Stimulated activated CD4-positive, alpha-beta T cell treated with anti-CD3 and anti-CD28 coated beads, Interleukin-4, amount 100 ng/mL, for 24 hours (primary cell): ENCODE data around the gene CXorf58.
"Not testable (repeated sequence)": the region's sequence is repeated elsewhere in the genome, so short reads cannot be mapped to it uniquely, and the experiment has no call there.

Experiments
- DNase-seq: peaks from one replicate; pipeline ENCODE4 v3.0.0-alpha.2; 2020

Gene CXorf58

GRCh38 chrX:23907498-23908218 is at the start of gene CXorf58, which contains the start of gene APOO:
CXorf58 (plus strand) TSS chrX:23908006; CDS start chrX:23910303, 2,297 bp downstream.
APOO (minus strand) TSS chrX:23907938; CDS start chrX:23907702, 236 bp downstream.
- DNase-seq = peak; percentile 88

GRCh38 chrX:23859238-23859637 is 48.6 kb upstream of the CXorf58 start:
- DNase-seq = not testable (repeated sequence)

GRCh38 chrX:23861215-23861896 is 46.5 kb upstream of the CXorf58 start:
- no peak for DNase-seq

- not testable (repeated sequence) for DNase-seq
Measured at GRCh38 chrX:23861952-23862351, 45.9 kb upstream of the CXorf58 start.

GRCh38 chrX:23864742-23865326 is 43.0 kb upstream of the CXorf58 start:
- DNase-seq = no peak

- DNase-seq = no peak
Measured at GRCh38 chrX:23870041-23870440, 37.8 kb upstream of the CXorf58 start.

- DNase-seq = no peak
Measured at GRCh38 chrX:23871905-23872546, 35.8 kb upstream of the CXorf58 start.

GRCh38 chrX:23879380-23880090 is 28.3 kb upstream of the CXorf58 start:
- no peak for DNase-seq

- peak; percentile 13 for DNase-seq
Measured at GRCh38 chrX:23883737-23884354, 24.0 kb upstream of the CXorf58 start.

- no peak for DNase-seq
Measured at GRCh38 chrX:23884427-23885024, 23.3 kb upstream of the CXorf58 start.

- no peak for DNase-seq
Measured at GRCh38 chrX:23885803-23886202, 22.0 kb upstream of the CXorf58 start.

- DNase-seq = no peak
Measured at GRCh38 chrX:23887451-23887850, 20.4 kb upstream of the CXorf58 start.

- no peak for DNase-seq
Measured at GRCh38 chrX:23887918-23888317, 19.9 kb upstream of the CXorf58 start.

- no peak for DNase-seq
Measured at GRCh38 chrX:23888887-23889501, 18.8 kb upstream of the CXorf58 start.

GRCh38 chrX:23890933-23891332 is 16.9 kb upstream of the CXorf58 start:
- no peak for DNase-seq

- not testable (repeated sequence) for DNase-seq
Measured at GRCh38 chrX:23894993-23895392, 12.8 kb upstream of the CXorf58 start.

GRCh38 chrX:23896539-23896938 is 11.3 kb upstream of the CXorf58 start:
- DNase-seq = not testable (repeated sequence)

- no peak for DNase-seq
Measured at GRCh38 chrX:23896981-23897380, 10.8 kb upstream of the CXorf58 start.

GRCh38 chrX:23898412-23898959 is 9.3 kb upstream of the CXorf58 start:
- DNase-seq = no peak

GRCh38 chrX:23900220-23900797 is 7.5 kb upstream of the CXorf58 start:
- no peak for DNase-seq

- no peak for DNase-seq
Measured at GRCh38 chrX:23901060-23901459, 6.7 kb upstream of the CXorf58 start.
